Stimulated activated CD8-positive, alpha-beta memory T cell treated with anti-CD3 and anti-CD28 coated beads, Interleukin-15, amount 100 ng/mL, for 24 hours (primary cell): ENCODE results near the gene PAN2.
"Not testable (repeated sequence)": the region's sequence is repeated elsewhere in the genome, so short reads cannot be mapped to it uniquely, and the experiment has no call there.

Experiments
- DNase-seq: peaks from one replicate; pipeline ENCODE4 v3.0.0-alpha.2; 2020; ENCODE audit warnings: low read depth

Gene PAN2, protein sequence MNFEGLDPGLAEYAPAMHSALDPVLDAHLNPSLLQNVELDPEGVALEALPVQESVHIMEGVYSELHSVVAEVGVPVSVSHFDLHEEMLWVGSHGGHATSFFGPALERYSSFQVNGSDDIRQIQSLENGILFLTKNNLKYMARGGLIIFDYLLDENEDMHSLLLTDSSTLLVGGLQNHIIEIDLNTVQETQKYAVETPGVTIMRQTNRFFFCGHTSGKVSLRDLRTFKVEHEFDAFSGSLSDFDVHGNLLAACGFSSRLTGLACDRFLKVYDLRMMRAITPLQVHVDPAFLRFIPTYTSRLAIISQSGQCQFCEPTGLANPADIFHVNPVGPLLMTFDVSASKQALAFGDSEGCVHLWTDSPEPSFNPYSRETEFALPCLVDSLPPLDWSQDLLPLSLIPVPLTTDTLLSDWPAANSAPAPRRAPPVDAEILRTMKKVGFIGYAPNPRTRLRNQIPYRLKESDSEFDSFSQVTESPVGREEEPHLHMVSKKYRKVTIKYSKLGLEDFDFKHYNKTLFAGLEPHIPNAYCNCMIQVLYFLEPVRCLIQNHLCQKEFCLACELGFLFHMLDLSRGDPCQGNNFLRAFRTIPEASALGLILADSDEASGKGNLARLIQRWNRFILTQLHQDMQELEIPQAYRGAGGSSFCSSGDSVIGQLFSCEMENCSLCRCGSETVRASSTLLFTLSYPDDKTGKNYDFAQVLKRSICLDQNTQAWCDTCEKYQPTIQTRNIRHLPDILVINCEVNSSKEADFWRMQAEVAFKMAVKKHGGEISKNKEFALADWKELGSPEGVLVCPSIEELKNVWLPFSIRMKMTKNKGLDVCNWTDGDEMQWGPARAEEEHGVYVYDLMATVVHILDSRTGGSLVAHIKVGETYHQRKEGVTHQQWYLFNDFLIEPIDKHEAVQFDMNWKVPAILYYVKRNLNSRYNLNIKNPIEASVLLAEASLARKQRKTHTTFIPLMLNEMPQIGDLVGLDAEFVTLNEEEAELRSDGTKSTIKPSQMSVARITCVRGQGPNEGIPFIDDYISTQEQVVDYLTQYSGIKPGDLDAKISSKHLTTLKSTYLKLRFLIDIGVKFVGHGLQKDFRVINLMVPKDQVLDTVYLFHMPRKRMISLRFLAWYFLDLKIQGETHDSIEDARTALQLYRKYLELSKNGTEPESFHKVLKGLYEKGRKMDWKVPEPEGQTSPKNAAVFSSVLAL

DNA sequence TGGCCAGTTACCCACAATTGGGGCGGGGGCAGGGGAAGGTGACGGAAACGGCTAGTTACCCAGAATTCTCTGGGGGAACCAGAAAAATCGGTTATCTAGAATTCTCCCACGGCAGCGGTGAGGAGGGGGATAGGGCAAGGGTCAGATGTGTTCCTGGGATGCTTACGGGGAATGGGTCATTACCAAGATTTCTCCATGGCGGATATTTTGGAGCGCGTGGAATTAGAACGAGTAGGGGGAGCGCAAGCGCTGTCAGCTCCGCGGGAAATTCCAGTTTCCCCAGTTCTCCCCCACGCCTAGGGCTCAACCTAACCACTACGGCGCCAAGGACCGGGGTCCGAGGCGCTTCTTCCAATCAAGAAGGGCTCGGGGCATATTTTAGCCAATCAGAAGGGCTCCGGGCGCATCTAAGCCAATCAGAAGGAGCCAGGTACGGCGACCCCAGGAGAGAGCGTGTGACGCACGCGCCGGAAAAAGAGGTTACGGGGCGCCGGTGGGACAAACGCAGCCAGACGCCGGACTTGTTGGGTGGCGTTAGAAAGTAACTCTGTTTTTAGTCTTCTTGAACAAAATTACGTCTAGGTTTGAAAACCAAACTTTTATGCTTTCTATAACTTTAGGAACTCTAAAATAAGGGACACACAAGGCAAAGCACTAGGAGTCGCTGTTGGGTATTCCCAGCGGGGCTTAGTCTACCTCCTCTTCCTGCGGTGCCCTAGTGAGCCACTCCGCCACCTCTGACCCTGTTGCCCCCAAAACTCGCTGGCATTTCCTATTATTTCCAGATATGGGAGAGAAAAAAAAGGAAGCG is at the start of gene PAN2:
Gene PAN2, minus strand, starts transcription at position 322 of the 811 bp plus-strand sequence. CDS start 906 bp downstream, outside the sequence.
- DNase-seq: peak; percentile 69

DNA sequence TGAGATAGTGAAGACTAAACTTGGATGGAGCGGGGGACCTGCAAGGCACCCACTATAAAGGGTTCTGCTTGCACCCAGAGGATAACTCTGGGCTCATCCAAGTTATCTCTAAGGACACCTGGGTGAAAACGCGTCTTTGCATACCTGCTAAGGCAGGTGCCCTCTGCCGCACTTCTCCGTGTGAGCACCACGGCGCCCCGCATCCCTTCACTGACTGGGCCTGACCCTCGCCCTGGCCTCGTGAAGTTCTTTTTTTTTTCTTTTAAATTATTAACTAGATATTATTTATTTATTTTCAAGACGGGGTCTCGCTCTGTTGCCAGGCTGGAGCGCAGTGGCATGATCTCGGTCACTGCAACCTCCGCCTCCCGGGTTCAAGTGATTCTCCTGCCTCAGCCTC is 48.8 kb upstream of the PAN2 start:
- DNase-seq: no peak

DNA sequence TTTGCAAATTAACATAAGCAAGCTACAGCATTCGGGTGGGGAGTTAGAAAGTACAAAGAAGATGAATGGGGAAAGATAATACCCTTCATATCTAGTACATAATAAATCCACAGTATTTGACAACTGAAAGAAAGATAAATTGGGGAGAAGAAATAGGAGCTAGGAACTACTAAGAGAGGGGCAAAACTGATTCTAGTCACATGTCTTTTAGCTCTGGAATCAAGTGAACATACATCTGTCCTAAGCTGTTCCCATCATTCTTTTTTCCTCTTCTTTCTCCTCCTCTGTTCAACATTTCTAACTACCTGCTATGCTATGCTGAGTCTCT is 44.2 kb upstream of the PAN2 start:
- DNase-seq: no peak

DNA sequence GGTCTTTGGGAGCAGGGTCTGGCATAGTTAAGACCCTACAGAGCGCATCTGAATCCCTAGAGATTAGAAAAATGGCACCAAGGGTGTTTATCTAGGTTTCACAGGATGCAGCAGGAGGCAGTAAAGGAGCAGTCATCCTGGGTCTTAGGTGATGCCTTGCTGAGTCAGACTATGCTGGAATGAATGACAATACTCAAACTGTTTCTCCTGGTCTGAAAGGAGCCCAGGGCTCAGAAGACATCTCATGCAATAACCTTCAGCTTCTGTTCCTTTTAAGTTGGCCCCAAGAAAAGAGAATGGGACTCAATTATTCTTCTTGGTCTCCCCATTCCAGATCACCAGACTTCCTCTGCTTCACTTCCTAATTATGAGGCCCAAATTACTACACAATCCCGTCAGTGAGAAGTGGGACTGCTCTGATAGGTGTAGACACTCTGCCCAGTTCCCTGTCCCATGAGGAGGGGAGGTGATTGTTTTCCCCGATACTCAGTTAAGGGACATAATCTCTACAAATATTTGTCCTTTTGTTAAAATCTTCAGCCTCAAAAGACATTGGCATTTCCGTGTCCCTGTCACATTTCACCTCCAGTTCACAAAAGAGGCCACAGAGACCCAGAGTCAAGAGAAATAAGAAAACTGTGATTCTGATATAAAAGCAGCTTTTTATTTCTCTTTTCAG is 43.6 kb upstream of the PAN2 start:
- DNase-seq: no peak

DNA sequence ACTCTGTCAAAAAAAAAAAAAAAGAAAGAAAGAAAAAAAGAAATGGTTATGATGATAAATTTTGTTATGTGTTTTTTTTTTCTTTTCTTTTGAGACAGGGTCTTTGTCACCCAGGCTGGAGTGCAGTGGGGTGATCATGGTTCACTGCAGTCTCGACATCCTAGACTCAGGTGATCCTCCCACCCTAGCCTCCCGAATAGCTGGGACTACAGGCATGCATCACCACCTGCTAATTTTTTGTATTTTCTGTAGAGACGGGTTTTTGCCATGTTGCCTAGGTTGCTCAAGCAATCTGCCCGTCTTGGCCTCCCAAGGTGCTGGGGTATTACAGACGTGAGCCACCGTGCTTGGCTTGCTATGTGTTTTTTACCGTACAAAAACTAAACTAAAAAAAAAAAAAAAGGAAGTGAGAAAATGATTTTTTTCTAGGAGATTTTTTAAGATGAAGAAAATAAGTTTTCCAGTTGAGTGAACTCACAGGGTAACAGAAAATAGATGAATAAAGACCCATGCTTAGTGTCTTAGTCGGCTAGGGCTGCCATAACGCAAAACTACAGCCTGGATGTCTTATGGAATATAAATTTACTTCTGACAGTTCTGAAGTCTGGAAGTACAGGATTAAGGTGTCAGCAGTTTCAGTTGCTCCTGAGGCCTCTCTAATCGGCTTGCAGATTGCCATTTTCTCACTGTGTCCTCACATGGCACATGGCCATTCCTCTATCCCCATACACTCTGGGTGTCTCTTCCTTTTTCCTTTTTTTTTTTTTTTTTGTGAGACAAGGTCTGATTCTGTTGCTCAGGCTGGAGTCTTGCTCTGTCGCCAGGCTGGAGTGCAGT is 42.0 kb upstream of the PAN2 start:
- DNase-seq: no peak

DNA sequence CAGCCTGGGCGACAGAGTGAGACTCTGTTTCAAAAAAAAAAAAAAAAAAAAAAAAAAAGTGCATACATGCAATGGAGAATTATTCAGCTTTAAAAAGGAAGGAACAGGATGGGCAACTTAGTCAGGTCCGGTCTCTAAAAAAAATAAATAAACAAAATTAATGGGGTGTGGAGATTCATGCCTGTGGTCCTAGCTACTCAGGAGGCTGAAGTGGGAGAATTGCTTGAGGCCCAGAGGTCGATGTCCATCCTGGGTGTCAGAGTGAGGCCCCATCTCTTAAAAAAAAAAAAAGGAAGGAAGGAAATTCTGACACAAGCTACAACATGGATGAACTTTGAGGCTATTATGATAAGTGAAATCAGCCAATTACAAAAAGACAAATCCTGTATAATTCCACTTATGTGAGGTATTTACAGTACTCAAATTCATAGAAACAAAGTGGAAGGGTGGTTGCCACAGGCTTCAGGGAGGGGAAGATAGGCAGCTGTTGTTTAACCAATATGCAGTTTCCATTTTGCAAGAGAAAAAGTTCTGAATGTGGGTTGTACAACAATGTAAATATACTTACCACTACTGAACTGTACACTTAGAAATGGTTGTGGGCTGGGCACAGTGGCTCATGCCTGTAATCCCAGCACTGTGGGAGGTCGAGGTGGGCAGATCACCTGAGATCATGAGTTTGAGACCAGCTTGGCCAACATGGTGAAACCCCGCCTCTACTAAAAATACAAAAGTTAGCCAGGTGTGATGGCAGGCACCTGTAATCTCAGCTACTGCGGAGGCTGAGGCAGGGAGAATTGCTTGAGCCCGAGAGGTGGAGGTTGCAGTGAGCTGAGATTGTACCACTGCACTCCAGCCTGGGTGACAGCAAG is 41.2 kb upstream of the PAN2 start:
- DNase-seq: no peak

DNA sequence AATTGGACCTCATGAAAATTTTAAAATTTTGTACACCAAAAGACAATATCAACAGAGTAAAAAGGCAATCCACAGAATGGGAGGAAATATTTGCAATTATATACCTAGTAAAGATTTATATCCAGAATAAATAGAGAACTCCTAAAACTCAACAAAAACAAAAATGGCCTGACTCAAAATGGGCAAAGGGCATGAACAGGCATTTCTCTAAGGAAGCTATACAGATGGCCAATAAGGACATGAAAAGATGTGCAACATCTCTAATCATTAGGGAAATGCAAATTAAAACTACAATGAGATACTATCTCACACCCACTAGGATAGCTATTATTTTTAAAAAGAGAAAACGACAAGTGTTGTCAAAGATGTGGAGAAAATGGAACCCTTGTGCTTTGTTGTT is 39.7 kb upstream of the PAN2 start:
- DNase-seq: no peak

DNA sequence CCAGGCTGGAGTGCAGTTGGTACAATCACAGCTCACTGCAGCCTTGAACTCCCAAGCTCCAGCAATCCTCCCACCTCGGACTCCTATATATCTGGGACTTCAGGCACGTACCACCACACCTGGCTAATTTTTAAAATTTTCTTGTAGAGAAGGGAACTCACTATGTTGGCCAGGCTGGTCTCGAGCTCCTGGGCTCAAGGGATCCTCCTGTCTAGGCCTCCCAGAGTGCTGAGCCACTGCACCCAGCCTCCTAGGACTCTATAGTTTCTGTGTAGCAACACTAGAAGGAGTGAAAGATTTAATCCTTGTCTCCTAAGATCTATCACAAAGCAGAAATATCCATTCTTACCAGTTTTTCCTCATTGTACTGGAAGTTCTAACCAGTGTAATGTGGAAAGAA is 33.1 kb upstream of the PAN2 start:
- DNase-seq: no peak

DNA sequence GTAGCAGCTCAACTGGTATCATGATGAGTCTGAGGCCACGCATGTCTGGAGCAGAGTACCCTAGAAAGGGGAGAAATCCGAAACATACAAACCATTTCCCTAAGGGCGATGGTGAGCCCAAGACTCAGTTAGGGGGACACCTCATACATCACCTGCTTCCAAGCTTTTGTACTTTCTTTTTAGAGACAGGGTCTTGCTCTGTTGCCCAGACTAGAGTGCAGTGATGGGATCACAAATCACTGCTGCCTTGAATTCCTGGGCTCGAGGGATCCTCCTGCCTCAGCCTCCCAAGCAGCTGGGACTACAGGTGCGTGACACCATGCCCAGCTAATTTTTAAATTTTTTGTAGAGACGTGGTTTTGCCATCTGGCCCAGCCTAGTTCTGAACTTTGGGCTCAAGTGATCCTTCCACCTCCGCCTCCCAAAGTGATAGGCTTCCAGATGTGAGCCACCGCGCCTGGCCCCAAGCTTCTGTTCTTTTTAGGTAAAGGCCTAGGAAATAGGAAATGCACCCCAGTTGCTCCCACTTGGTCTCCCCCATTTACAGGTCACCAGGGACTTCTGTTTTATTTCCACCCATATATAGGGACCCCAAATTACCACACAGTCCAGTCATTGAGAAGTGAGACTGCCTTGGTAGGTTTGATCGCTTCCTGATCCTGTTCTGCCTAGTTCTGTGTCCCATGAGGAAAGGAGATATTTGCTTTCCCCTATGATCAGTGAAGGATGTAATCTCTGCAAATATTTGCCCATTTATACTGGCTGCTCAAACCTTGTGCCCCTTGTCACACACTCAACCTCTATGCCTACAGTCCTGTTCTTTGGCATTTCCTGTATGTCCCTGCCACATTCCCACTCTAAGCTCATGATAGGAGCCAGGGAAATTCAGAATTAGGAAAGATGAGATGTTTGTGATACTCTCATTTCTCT is 28.6 kb upstream of the PAN2 start, which contains the start of gene APOF:
Gene APOF, minus strand, starts transcription at position 728 of the 930 bp plus-strand sequence. Its CDS starts 112 bp downstream, at position 616.
- no peak for DNase-seq

DNA sequence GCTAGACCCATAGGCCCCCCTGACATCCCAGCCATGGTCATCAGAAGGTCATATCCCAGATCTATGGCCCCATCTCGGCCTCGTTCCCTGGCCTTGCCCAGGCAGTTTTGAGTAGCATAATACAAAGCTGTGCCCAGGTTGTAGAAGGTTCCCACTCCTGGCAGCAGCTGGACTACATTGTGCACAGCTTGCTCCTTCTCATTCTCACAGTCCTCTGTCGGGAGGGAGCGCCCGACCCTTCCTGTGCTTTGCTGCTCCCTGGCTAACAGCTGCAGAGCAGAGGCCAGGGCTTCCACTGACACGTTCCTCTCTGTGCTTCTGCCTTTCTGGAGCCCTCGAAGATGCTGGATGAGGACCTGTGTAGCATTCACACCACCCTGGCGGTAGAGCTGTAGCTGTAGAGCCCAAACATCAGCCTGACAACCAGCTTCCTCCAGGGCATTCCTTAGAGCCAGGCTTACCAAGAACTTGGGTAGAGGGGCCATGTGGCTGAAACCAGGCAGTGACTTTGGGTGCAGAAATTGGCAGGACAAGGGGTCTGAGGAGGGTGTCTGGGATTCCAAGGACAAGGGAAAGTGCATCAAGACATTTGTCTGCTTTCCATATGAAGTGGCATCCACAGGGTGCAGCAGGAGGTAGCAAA is 27.8 kb upstream of the PAN2 start:
- no peak for DNase-seq

DNA sequence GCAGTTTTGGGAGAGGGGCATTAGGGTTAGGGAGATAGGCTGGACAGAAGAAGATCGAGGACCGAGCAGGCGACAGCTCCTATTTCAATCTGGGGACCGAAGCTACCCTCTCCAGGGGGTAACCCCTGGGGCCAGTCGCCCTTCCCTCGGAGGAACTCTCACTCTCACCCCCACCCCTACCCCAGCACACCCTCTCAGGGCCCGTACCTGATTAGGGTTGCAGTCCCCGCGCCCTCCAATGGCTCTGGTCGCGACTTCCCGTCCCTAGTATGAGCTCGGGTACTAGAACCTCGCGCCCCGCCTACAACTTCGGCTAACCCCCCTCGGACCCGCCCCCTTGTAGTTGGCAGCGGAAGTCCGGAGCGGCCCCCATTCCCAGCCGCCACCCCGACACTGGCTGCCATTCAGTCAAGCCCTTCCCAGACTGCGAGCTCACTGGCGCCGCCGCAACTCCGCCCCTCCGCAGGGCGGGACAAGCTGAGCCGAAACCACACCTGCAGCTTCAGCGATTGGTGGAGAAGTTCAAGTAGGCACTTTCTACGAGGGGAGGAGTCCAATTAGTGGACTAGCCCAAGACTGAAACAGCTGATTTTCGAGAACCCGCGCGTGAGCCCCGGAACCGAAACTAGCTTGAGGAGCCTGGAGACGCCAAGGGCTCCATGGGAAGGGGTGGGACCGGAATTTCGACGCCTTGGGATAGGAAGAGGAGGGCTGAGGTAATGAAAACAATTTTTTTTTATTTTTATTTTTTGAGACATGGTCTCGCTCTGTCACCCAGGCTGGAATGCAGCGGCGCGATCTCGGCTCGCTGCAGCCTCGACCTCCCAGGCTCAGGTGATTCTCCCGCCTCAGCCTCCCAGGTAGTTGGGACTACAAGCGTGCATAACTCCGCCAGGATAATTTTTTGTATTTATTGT is 26.3 kb upstream of the PAN2 start, which contains the start of gene STAT2:
Gene STAT2, minus strand, starts transcription at position 257 of the 917 bp plus-strand sequence. CDS start 3,536 bp downstream, outside the sequence.
- DNase-seq: peak; percentile 90

DNA sequence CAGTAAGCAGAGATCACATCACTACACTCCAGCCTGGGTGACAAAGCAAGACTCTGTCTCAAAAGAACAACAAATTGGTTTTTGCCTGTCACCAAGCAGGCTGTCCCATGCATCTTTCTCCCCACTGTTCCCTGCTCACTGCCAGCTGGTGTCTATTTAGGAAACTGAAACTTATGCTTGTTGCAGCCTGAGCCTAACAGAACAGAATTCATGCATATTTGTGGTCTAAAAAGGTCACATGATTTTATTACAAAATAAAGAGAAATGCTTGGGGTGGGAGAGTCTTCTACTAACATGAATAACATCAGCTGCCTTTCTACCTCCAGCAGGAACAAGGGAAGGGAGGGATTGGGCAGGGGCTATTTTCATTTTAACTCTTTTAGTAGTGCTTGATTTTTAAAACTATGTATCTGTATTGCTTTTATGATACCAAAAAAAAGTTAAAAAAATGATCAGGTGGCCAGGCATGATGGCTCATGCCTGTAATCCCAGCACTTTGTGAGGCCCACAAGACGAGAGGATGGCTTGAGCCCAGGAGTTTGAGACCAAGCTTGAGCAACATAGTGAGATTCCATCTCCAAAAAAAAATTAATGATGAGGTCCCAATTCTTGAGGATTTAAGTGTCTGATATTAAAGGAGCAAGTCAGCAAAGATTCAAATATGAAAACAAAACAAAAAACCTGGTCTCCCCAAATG is 25.2 kb upstream of the PAN2 start:
- no peak for DNase-seq

DNA sequence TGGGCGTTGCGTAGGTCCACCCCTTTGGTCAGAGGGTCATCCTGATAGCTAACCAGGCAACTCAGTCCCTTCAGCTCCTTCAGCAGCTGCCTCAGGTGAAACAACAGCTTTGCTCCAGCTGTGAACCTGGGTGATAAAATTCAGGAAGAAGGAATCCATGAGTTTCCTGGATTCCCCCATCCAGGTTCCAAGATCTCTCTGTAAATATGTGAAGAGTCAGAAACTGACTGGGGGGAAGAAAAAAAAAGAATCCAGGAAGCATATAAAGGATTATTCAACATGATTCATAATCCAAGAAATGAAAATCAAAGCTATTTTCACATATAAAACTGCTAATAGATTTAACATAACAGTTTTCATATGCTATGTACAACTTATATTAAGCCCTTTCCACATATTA is 17.5 kb upstream of the PAN2 start:
- DNase-seq: no peak

DNA sequence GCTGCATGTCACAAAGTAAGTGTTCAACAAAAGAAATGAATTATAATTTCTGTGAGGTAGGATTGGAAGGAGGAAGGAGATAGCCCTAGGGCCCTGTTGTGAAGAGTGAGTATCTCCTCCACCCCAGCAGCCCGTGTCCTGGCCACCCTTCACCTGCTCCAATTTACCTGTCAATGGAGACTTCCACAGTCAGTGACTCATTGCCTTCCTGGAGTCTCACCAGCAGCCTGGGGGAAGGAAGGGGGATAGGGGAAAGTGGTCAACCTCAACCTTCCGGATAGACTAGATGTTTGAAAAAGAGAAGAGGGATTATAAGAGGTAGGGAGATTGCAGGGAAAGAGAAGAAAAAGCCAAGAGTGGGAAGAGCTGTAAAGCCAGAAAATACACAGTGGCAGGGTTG is 16.9 kb upstream of the PAN2 start:
- no peak for DNase-seq

DNA sequence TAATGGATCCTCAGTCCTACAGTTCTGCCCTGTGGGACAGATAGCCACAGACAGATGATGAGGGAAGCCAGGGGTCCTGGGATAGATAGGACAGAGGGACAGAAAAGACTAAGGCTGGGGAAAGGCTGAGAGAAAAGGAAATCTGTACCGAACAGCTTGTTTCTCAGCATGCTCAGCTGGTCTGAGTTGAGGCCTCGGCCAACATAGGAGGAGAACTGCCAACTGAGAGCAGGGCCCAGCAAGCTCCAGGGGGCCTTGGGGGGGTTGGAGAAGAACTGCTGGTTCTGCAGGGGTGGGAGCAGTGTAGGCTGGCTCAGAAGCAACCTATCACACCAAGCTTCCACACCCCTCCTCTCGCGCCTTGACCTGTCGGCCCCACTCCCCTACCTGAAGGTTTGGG is 15.0 kb upstream of the PAN2 start:
- no peak for DNase-seq

DNA sequence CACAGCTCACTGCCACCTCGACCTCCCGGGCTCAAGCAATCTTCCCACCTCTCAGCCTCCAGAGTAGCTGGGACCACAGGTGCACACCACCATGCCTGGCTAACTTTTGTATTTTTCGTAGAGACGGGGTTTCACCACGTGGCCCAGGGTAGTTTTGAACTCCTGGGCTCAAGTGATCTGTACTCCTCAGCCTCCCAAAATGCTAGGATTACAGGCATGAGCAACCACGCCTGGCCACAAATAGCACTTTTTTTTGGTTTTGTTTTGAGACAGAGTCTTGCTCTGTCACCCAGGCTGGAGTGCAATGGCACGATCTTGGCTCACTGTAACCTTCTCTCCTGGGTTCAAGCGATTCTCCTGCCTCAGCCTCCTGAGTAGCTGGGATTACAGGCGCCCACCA is 13.5 kb upstream of the PAN2 start:
- DNase-seq: not testable (repeated sequence)
